H1 (cell line): ENCODE results near the gene PLA2R1. TPM values are rescaled to one million over a fixed set of nuclear protein-coding genes. Genes with fewer than 3 reads are reported as not detected.

Source experiments
- SUZ12 ChIP-seq: fragments of 200-600 bp; sonication (generic); IDR thresholded peaks from 2 replicates; pipeline ENCODE4 v1.6.1; 2012; ENCODE audit warnings: mild to moderate bottlenecking, inconsistent platforms, low read length, moderate library complexity, mixed read lengths
- TBP ChIP-seq: IDR thresholded peaks from 2 replicates; pipeline ENCODE4 v1.6.1; 2011; ENCODE audit warnings: low read depth, low read length, improper control_type of control experiment
- polyA plus RNA-seq, 7 experiments: library from polyadenylated mRNA; depleted of rRNA in 3 of 7; stranded (reverse) in 5 of 7; unstranded in 2 of 7; fragments of >200 nt in 5 of 7; fragments of 200-250 nt in 2 of 7; gene quantifications; 1 replicate in 5 of 7; 2 replicates in 1 of 7; 4 replicates in 1 of 7; pipeline versions ENCODE4 v1.2.1 to v1.2.3, GENCODE V29; 2011 to 2013; ENCODE audit warnings: missing spikeins in 2 of 7, mixed read lengths in 2 of 7
- total RNA-seq: library from RNA; stranded (reverse); fragmentation: NEBNext Ultra II Directional; extraction: Animal tissue kit (Norgen Biotek cat#: 25700); gene quantifications from 2 replicates; pipeline ENCODE4 v1.2.1, GENCODE V29; 2021
- TF ChIP-seq, protein P1 (sequence below), 3 experiments: IDR thresholded peaks; 1 replicate in 2 of 3; 2 replicates in 1 of 3; pipeline versions ENCODE4 v1.5.1 to v1.6.1; 2011; ENCODE audit warnings: low read length in 3 of 3, mild to moderate bottlenecking in 3 of 3, inconsistent platforms in 2 of 3, low read depth in 1 of 3, moderate library complexity in 1 of 3; ENCODE audit not compliant: insufficient read depth in 1 of 3; ENCODE audit errors: control extremely low read depth in 1 of 3
- TF ChIP-seq, protein P2 (sequence below): IDR thresholded peaks from 2 replicates; pipeline ENCODE4 v1.6.1; 2012; ENCODE audit warnings: low read length, inconsistent platforms

PLA2R1 gene
- total and polyA plus RNA-seq, 2 of the 8 experiments (the other 6 are each of a cell fraction or from before 2014, with no cell fraction given): 0.65 to 1.5 TPM

DNA sequence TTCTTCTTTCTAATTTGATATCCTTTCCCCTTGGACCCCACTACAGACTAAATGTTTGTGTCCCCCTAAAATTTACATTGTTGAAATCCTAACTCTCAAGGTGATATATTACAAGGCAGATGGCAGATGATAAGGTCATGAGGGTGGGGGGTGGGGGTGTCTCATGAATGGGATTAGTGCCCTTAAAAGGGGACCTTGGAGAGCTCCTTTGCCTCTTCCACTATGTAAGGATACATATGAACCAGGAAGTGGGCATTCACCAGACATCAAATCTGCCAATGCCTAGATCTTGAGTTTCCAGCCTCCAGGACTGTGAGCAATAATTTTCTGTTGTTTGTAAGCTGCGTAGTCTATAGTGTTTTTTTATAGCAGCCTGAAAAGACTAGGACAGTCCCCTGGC lies 89.1 kb downstream of the PLA2R1 start (continued):
- TF ChIP-seq, protein P1, sequence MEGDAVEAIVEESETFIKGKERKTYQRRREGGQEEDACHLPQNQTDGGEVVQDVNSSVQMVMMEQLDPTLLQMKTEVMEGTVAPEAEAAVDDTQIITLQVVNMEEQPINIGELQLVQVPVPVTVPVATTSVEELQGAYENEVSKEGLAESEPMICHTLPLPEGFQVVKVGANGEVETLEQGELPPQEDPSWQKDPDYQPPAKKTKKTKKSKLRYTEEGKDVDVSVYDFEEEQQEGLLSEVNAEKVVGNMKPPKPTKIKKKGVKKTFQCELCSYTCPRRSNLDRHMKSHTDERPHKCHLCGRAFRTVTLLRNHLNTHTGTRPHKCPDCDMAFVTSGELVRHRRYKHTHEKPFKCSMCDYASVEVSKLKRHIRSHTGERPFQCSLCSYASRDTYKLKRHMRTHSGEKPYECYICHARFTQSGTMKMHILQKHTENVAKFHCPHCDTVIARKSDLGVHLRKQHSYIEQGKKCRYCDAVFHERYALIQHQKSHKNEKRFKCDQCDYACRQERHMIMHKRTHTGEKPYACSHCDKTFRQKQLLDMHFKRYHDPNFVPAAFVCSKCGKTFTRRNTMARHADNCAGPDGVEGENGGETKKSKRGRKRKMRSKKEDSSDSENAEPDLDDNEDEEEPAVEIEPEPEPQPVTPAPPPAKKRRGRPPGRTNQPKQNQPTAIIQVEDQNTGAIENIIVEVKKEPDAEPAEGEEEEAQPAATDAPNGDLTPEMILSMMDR (IDR thresholded peaks at IDR 0.05; ENCODE audit: control extremely low read depth in 1 of 3, insufficient read depth in 1 of 3, low read depth in 1 of 3, low read length in 3 of 3): no peak
- TF ChIP-seq SUZ12: no peak
- no peak for TF ChIP-seq TBP
- TF ChIP-seq, protein P2, sequence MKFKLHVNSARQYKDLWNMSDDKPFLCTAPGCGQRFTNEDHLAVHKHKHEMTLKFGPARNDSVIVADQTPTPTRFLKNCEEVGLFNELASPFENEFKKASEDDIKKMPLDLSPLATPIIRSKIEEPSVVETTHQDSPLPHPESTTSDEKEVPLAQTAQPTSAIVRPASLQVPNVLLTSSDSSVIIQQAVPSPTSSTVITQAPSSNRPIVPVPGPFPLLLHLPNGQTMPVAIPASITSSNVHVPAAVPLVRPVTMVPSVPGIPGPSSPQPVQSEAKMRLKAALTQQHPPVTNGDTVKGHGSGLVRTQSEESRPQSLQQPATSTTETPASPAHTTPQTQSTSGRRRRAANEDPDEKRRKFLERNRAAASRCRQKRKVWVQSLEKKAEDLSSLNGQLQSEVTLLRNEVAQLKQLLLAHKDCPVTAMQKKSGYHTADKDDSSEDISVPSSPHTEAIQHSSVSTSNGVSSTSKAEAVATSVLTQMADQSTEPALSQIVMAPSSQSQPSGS: no peak
